CD4-positive, alpha-beta T cell (primary cell): Measurements from ENCODE around the gene KANK4. TPM values are rescaled to one million over a fixed set of nuclear protein-coding genes. Genes with fewer than 3 reads are reported as not detected.
A peak's percentile ranks its signal among the peaks of the same experiment; 100 is the strongest.

Experiments
- ATAC-seq: fragments of 200-7000 bp; cut with Tn5 transposase; one replicate; pipeline ENCODE4 v1.10.0; 2022; ENCODE audit warnings: mild to moderate bottlenecking; ENCODE audit not compliant: poor library complexity
- CTCF ChIA-PET: fragments of 350-600 bp; sonication (Branson Sonifier 250); formaldehyde crosslinking; loops from one replicate; lab custom pipeline; 2021; ENCODE audit warnings: antibody characterized with exemption, inconsistent platforms; lab: Charles Lee
- POLR2A ChIA-PET: fragments of 350-600 bp; sonication (Branson Sonifier 250); formaldehyde crosslinking; loops from one replicate; lab custom pipeline; 2021; ENCODE audit warnings: antibody characterized with exemption, inconsistent platforms; lab: Charles Lee
- DNase-seq, 14 experiments: peaks; one replicate each; pipeline ENCODE4 v3.0.0-alpha.2; 2013 to 2020; ENCODE audit warnings: mixed read lengths in 2 of 14
- H3K27ac ChIP-seq, 2 donors: one replicate each; pipeline versions ENCODE4 v1.5.1 to v1.7.0; 2013; ENCODE audit warnings: low read length in 2 of 2, low read depth in 1 of 2, mild to moderate bottlenecking in 1 of 2
- H3K27me3 ChIP-seq, 2 experiments: 1 replicate in 1 of 2; 2 replicates in 1 of 2; pipeline versions ENCODE4 v1.6.1 to v1.7.0; 2013; ENCODE audit warnings: low read length in 2 of 2, control low read depth in 1 of 2, mild to moderate bottlenecking in 1 of 2, moderate library complexity in 1 of 2; ENCODE audit not compliant: insufficient read depth in 2 of 2, control insufficient read depth in 1 of 2
- H3K36me3 ChIP-seq: one replicate; pipeline ENCODE4 v1.6.1; 2013; ENCODE audit warnings: low read length, control low read depth; ENCODE audit not compliant: insufficient read depth
- H3K4me1 ChIP-seq: one replicate; pipeline ENCODE4 v1.6.1; 2013; ENCODE audit warnings: low read length, control low read depth; ENCODE audit not compliant: insufficient read depth
- H3K4me3 ChIP-seq: one replicate; pipeline ENCODE4 v1.5.1; 2013; ENCODE audit warnings: mild to moderate bottlenecking, low read length, moderate library complexity
- H3K9me3 ChIP-seq, 2 experiments: 1 replicate in 1 of 2; 2 replicates in 1 of 2; pipeline versions ENCODE4 v1.6.1 to v1.7.0; 2013; ENCODE audit warnings: low read length in 2 of 2, mild to moderate bottlenecking in 2 of 2, control low read depth in 1 of 2, moderate library complexity in 1 of 2; ENCODE audit not compliant: control insufficient read depth in 1 of 2, insufficient read depth in 1 of 2
- H3K27ac Mint-ChIP-seq: one replicate; pipeline ENCODE4 v1.8.0; 2020; ENCODE audit warnings: mixed read lengths
- H3K27me3 Mint-ChIP-seq: one replicate; pipeline ENCODE4 v1.8.0; 2021; ENCODE audit warnings: mixed read lengths
- H3K36me3 Mint-ChIP-seq: one replicate; pipeline ENCODE4 v1.8.0; 2021; ENCODE audit warnings: low read depth, mixed read lengths
- H3K4me1 Mint-ChIP-seq: one replicate; pipeline ENCODE4 v1.8.0; 2021; ENCODE audit warnings: low read depth, mixed read lengths
- H3K4me3 Mint-ChIP-seq: one replicate; pipeline ENCODE4 v1.8.0; 2020; ENCODE audit warnings: mild to moderate bottlenecking, mixed read lengths
- H3K9me3 Mint-ChIP-seq: one replicate; pipeline ENCODE4 v1.8.0; 2020; ENCODE audit warnings: mixed read lengths
- intact Hi-C, 2 experiments: fragments of 100-400 bp; cut with DNase I in 1 of 2; cut with micrococcal nuclease in 1 of 2; formaldehyde crosslinking; loops; one replicate each; pipeline versions ENCODE4 v1.15.1 to v1.9.0; 2023 to 2025; cut with DNase I, micrococcal nuclease
- polyA plus RNA-seq, 2 donors: library from polyadenylated mRNA; unstranded; fragments of 120-200 nt; gene quantifications; one replicate each; pipeline ENCODE4 v1.2.1, GENCODE V29; 2013
- total RNA-seq, 174 experiments: library from RNA in 2 of 174; stranded (reverse) in 2 of 174; gene quantifications; one replicate each; pipeline ENCODE4 v1.2.3 and lab custom pipeline; 2021 to 2026
- TF ChIP-seq, protein P1 (sequence below): fragments of 200-600 bp; IDR thresholded peaks from one replicate; pipeline ENCODE4 v1.8.0; 2022; ENCODE audit warnings: antibody characterized with exemption, mild to moderate bottlenecking

The KANK4 gene
- total RNA-seq (not detected), total RNA-seq (lab: John Stamatoyannopoulos, UW) (0 to 0.38 (median 0) reads per million in 172 experiments)
- not detected for polyA plus RNA-seq (2013, experiment 1 of 2)
- 0.30 TPM for polyA plus RNA-seq (2013, experiment 2 of 2)

DNA sequence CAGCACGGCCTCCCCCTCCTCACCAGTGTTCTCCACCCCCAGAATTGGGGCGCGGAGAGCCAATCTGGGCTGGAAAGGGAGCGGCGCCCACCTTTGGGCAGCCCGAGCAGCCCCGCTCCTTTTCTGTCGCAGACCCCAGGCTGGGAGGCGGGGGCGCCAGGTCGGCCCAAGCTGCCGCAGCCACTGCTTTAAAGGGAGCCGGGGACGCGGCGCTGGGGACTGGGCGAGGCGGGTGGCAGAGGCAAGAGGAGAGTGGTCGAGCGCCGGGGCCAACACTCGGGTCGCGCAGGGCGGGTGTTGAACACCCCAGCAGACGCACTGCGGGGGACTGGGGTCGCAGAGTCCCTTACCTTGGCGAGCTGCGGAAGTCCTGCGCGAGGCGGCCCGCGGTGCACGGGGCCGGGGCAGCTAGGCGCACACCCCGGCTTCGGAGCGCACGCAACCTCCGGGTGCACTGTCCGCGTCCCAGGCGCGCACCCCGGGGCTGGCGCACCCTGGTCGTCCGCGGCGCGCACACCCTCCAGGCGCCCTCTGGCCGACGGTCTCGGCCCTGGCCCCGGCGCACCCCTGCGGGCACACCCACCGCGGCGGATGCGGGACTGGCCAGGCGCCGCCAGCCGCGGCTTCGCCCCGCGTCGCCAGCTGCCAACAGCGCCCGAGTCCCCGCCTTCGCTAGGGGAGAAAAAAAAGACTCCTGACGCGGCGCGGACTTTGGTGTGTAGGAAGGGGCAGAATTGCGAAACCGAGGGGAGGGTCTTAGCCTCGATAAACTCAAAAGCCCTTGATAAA lies at the start of gene KANK4:
Gene KANK4, minus strand, starts transcription at position 679 of the 789 bp plus-strand sequence. CDS start 37,870 bp downstream, outside the sequence.
- Mint-ChIP-seq H3K27ac (no peak within 1 kb of the TSS), H3K4me1 (no peaks in the 10 kb centered on the region), H3K27me3 (peaks cover 53% of the 10 kb centered on the region), H3K4me3 (no peak within 1 kb of the TSS), H3K36me3 (no peaks in the 10 kb centered on the region), H3K9me3 (no peaks in the 10 kb centered on the region)
- intact Hi-C loops, result no loop called here
- peaks cover 19 to 24% of the 10 kb centered on the region in 2 experiments for H3K27me3 ChIP-seq
- no peak within 1 kb of the TSS for H3K4me3 ChIP-seq
- H3K27ac ChIP-seq, result no peak within 1 kb of the TSS
- ChIA-PET CTCF (no interaction called here), POLR2A (no interaction called here)
- peaks cover 0 to 8% of the 10 kb centered on the region in 2 experiments for H3K9me3 ChIP-seq
- H3K4me1 ChIP-seq, result peaks cover 3% of the 10 kb centered on the region
- TF ChIP-seq, protein P1, sequence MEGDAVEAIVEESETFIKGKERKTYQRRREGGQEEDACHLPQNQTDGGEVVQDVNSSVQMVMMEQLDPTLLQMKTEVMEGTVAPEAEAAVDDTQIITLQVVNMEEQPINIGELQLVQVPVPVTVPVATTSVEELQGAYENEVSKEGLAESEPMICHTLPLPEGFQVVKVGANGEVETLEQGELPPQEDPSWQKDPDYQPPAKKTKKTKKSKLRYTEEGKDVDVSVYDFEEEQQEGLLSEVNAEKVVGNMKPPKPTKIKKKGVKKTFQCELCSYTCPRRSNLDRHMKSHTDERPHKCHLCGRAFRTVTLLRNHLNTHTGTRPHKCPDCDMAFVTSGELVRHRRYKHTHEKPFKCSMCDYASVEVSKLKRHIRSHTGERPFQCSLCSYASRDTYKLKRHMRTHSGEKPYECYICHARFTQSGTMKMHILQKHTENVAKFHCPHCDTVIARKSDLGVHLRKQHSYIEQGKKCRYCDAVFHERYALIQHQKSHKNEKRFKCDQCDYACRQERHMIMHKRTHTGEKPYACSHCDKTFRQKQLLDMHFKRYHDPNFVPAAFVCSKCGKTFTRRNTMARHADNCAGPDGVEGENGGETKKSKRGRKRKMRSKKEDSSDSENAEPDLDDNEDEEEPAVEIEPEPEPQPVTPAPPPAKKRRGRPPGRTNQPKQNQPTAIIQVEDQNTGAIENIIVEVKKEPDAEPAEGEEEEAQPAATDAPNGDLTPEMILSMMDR, result no peak
- no peak for DNase-seq
- no peaks in the 10 kb centered on the region for H3K36me3 ChIP-seq
- no peak for ATAC-seq

DNA sequence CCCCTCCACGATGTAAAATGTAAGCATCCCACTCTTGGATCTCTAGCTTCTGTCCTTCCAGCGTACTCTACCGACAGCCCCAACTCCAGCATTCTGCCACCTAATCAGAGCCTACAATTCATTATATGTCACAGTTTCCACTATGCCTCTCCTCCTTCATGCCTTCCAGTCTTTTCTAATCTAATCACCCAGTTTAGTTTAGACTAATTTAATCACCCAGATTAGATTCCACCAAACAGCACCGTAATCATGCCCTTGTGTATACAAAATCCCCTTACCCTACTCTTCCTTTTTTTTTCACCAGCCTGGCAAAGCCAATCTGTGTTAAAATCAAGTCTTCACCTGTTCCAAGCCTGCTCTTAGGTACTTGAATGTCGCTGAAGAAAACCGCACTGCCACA lies 49.8 kb upstream of the KANK4 start:
- DNase-seq, result no peak
- Histone ChIP-seq H3K4me1 (no peaks in the 10 kb centered on the region), H3K27ac (no peak overlapping the region), H3K4me3 (no peak overlapping the region), H3K36me3 (no peaks in the 10 kb centered on the region), H3K27me3 (no peaks in the 10 kb centered on the region), H3K9me3 (no peaks in the 10 kb centered on the region)
- Mint-ChIP-seq H3K4me3 (no peak overlapping the region), H3K9me3 (no peaks in the 10 kb centered on the region), H3K4me1 (no peaks in the 10 kb centered on the region), H3K27me3 (peaks cover 6% of the 10 kb centered on the region), H3K36me3 (no peaks in the 10 kb centered on the region), H3K27ac (no peak overlapping the region)
- ChIA-PET CTCF (no interaction called here), POLR2A (no interaction called here)
- TF ChIP-seq, protein P1, result no peak
- peak; percentile 39 for ATAC-seq
- intact Hi-C loops, result no loop called here

DNA sequence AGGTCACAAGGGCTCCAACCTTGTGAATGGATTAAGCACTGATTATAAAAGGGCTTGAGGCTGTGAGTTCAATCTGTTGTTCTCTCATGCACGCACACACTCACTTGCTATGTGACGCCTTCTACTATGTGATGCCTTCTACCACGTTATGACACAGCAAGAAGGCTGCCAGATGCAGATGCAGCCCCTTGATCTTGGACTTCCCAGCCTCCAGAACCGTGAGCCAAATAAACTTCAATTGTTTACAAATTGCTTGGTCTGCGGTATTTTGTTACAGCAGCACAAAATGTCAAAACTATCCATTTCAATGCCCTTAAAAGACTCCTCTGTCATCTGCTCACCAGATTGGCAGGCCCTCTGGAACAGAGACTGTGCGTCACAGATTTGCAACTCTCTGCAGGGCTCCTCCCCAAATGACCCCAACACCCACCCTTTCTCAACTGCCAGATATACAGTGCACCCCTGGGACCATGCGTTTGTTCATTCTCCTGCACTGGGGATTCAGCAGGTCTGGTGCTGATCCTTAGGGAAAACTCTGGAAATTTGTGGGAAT lies 47.8 kb upstream of the KANK4 start:
- Histone ChIP-seq H3K4me3 (no peak overlapping the region), H3K4me1 (no peaks in the 10 kb centered on the region), H3K9me3 (no peaks in the 10 kb centered on the region), H3K27me3 (no peaks in the 10 kb centered on the region), H3K36me3 (no peaks in the 10 kb centered on the region), H3K27ac (no peak overlapping the region)
- ChIA-PET CTCF (no interaction called here), POLR2A (no interaction called here)
- Mint-ChIP-seq H3K4me1 (no peaks in the 10 kb centered on the region), H3K36me3 (no peaks in the 10 kb centered on the region), H3K9me3 (no peaks in the 10 kb centered on the region), H3K27ac (no peak overlapping the region), H3K27me3 (peaks cover 6% of the 10 kb centered on the region), H3K4me3 (no peak overlapping the region)
- ATAC-seq (no peak), DNase-seq (no peak)
- intact Hi-C loops, result no loop called here
- TF ChIP-seq, protein P1, result no peak
